ENCODE results near the gene ASB1. TPM values are rescaled to one million over a fixed set of nuclear protein-coding genes. Genes with fewer than 3 reads are reported as not detected.

ASB1 gene
- polyA plus RNA-seq, 1 of the 3 experiments (the other 2 are of a cell fraction), result 33.3 TPM

DNA sequence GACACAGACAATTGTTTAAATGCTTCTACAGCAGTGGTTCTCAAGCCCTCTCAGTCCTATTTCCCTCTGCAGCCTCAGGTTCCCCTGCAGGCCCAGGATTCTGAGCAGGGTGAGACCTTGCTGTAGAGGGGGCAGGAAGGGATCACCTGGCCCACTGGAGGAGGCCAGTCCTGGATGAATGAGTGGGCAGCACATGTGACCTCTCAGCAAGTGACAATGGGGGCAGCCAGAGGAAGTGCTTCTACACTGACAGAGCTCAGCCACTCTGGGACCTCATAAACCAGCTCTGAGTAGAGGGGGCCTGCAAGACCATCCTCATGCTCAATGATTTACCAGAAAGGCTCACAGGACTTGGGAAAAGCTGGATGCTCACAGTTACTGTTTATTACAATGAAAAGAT, 63.2 kb downstream of the ASB1 start:
- H3K4me2 ChIP-seq, result no peak overlapping the region
- no peaks in the 10 kb centered on the region for H3F3A ChIP-seq (replicated peaks; ENCODE audit: insufficient read depth)
- DNase-seq, result no peak
- no peak overlapping the region for H3K27ac ChIP-seq (ENCODE audit: low read depth in 2 of 2, low read length in 1 of 2)
- ChIA-PET POLR2A (no interaction called here), CTCF (no interaction called here)
- H3K27me3 ChIP-seq (ENCODE audit: insufficient read depth), result no peaks in the 10 kb centered on the region
- no peaks in the 10 kb centered on the region for H3K9me3 ChIP-seq
- H3K4me1 ChIP-seq (ENCODE audit: control insufficient read depth in 1 of 2, insufficient read depth in 2 of 2, low read depth in 1 of 2, low read length in 1 of 2), result peaks cover 0 to 3% of the 10 kb centered on the region in 2 experiments; a peak in 1 of 4 replicates
- H3K4me3 ChIP-seq (ENCODE audit: low read depth in 2 of 2, low read length in 1 of 2), result no peak overlapping the region
- no peaks in the 10 kb centered on the region for H4K20me1 ChIP-seq (ENCODE audit: insufficient read depth)
- TF ChIP-seq PBX3 (IDR thresholded peaks at IDR 0.05) (no peak), RAD21 (IDR thresholded peaks at IDR 0.05; ENCODE audit: low read length) (no peak), FOXJ3 (CRISPR knock-in tag; IDR thresholded peaks at IDR 0.05) (no peak)
- H3K9ac ChIP-seq, result no peak overlapping the region
- H3K9me2 ChIP-seq, result no peaks in the 10 kb centered on the region
- no peaks in the 10 kb centered on the region for H3K36me3 ChIP-seq (replicated peaks in 1 of 2; ENCODE audit: control insufficient read depth in 1 of 2, insufficient read depth in 2 of 2, low read length in 1 of 2)
- no peak overlapping the region for H2AFZ ChIP-seq (ENCODE audit: low read depth)
- H3K79me2 ChIP-seq (ENCODE audit: insufficient read depth), result no peaks in the 10 kb centered on the region

- TF ChIP-seq RCOR1 (IDR thresholded peaks at IDR 0.05; ENCODE audit: low read length) (no peak), CHD2 (IDR thresholded peaks at IDR 0.05; ENCODE audit: low read length, partially characterized antibody) (no peak), YY1 (IDR thresholded peaks at IDR 0.05; ENCODE audit: low read depth) (no peak), SIN3A (IDR thresholded peaks at IDR 0.05; ENCODE audit: borderline replicate concordance, low read depth, low read length) (no peak), TCF12 (IDR thresholded peaks at IDR 0.05) (no peak; the same call in 1 of the 2 replicates), RFX5 (IDR thresholded peaks at IDR 0.05; ENCODE audit: low read length) (no peak), PBX3 (IDR thresholded peaks at IDR 0.05) (no peak), ZBTB33 (IDR thresholded peaks at IDR 0.05; ENCODE audit: borderline replicate concordance, low read depth) (no peak), RAD21 (IDR thresholded peaks at IDR 0.05; ENCODE audit: low read length) (no peak), ELF1 (IDR thresholded peaks at IDR 0.05) (no peak), MEF2A (IDR thresholded peaks at IDR 0.05; ENCODE audit: borderline replicate concordance, low read depth) (no peak), FOSL2 (IDR thresholded peaks at IDR 0.05; ENCODE audit: borderline replicate concordance, low read depth) (no peak), FOXJ3 (CRISPR knock-in tag; IDR thresholded peaks at IDR 0.05) (no peak), EZH2phosphoT487 (IDR thresholded peaks at IDR 0.05; ENCODE audit: borderline replicate concordance, low read depth) (no peak), GABPA (IDR thresholded peaks at IDR 0.05; ENCODE audit: low read depth) (no peak)
- TF ChIP-seq, protein P1, sequence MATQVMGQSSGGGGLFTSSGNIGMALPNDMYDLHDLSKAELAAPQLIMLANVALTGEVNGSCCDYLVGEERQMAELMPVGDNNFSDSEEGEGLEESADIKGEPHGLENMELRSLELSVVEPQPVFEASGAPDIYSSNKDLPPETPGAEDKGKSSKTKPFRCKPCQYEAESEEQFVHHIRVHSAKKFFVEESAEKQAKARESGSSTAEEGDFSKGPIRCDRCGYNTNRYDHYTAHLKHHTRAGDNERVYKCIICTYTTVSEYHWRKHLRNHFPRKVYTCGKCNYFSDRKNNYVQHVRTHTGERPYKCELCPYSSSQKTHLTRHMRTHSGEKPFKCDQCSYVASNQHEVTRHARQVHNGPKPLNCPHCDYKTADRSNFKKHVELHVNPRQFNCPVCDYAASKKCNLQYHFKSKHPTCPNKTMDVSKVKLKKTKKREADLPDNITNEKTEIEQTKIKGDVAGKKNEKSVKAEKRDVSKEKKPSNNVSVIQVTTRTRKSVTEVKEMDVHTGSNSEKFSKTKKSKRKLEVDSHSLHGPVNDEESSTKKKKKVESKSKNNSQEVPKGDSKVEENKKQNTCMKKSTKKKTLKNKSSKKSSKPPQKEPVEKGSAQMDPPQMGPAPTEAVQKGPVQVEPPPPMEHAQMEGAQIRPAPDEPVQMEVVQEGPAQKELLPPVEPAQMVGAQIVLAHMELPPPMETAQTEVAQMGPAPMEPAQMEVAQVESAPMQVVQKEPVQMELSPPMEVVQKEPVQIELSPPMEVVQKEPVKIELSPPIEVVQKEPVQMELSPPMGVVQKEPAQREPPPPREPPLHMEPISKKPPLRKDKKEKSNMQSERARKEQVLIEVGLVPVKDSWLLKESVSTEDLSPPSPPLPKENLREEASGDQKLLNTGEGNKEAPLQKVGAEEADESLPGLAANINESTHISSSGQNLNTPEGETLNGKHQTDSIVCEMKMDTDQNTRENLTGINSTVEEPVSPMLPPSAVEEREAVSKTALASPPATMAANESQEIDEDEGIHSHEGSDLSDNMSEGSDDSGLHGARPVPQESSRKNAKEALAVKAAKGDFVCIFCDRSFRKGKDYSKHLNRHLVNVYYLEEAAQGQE (IDR thresholded peaks at IDR 0.05; ENCODE audit: low read depth, low read length), result no peak
- TF ChIP-seq, protein P2, sequence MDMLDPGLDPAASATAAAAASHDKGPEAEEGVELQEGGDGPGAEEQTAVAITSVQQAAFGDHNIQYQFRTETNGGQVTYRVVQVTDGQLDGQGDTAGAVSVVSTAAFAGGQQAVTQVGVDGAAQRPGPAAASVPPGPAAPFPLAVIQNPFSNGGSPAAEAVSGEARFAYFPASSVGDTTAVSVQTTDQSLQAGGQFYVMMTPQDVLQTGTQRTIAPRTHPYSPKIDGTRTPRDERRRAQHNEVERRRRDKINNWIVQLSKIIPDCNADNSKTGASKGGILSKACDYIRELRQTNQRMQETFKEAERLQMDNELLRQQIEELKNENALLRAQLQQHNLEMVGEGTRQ (IDR thresholded peaks at IDR 0.05; ENCODE audit: borderline replicate concordance, low read depth, low read length), result no peak
- TF ChIP-seq, protein P3, sequence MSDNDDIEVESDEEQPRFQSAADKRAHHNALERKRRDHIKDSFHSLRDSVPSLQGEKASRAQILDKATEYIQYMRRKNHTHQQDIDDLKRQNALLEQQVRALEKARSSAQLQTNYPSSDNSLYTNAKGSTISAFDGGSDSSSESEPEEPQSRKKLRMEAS (IDR thresholded peaks at IDR 0.05; ENCODE audit: low read depth), result no peak
- H3K4me3 ChIP-seq (ENCODE audit: low read depth in 2 of 2, low read length in 1 of 2), result no peak overlapping the region
- H3K27ac ChIP-seq (ENCODE audit: low read depth in 2 of 2, low read length in 1 of 2), result no peak overlapping the region
- H3F3A ChIP-seq (replicated peaks; ENCODE audit: insufficient read depth), result no peaks in the 10 kb centered on the region
- DNase-seq, result no peak
- no peaks in the 10 kb centered on the region for H3K27me3 ChIP-seq (ENCODE audit: insufficient read depth)
- CTCF ChIA-PET, result interaction anchor here (0.8 to 1.5 kb wide), 4 partner anchors 21 to 185 kb away, joined by 3 to 4 read pairs (median 3); no protein-coding TSS in a partner anchor
- POLR2A ChIA-PET, result no interaction called here
- peaks cover 0 to 3% of the 10 kb centered on the region in 2 experiments; a peak in 1 of 4 replicates for H3K4me1 ChIP-seq (ENCODE audit: control insufficient read depth in 1 of 2, insufficient read depth in 2 of 2, low read depth in 1 of 2, low read length in 1 of 2)
- H3K36me3 ChIP-seq (replicated peaks in 1 of 2; ENCODE audit: control insufficient read depth in 1 of 2, insufficient read depth in 2 of 2, low read length in 1 of 2), result no peaks in the 10 kb centered on the region
- no peaks in the 10 kb centered on the region for H3K9me2 ChIP-seq
- H3K9ac ChIP-seq, result no peak overlapping the region
- 24% methylated on average over 5 of the region's 5 CpGs for WGBS (ENCODE audit: low lambda C conversion rate)
- H3K79me2 ChIP-seq (ENCODE audit: insufficient read depth), result no peaks in the 10 kb centered on the region
- H2AFZ ChIP-seq (ENCODE audit: low read depth), result no peak overlapping the region
- no peaks in the 10 kb centered on the region for H3K9me3 ChIP-seq
- no peaks in the 10 kb centered on the region for H4K20me1 ChIP-seq (ENCODE audit: insufficient read depth)
- H3K4me2 ChIP-seq, result no peak overlapping the region
Measured at GRCh38 chr2:238492840-238493239, 66.1 kb downstream of the ASB1 start.

Data from SK-N-SH (cell line).